ENCODE data around the gene KARS1.
A peak's percentile ranks its signal among the peaks of the same experiment; 100 is the strongest.
"Not testable (repeated sequence)": the region's sequence is repeated elsewhere in the genome, so short reads cannot be mapped to it uniquely, and the experiment has no call there.

KARS1 gene

DNA sequence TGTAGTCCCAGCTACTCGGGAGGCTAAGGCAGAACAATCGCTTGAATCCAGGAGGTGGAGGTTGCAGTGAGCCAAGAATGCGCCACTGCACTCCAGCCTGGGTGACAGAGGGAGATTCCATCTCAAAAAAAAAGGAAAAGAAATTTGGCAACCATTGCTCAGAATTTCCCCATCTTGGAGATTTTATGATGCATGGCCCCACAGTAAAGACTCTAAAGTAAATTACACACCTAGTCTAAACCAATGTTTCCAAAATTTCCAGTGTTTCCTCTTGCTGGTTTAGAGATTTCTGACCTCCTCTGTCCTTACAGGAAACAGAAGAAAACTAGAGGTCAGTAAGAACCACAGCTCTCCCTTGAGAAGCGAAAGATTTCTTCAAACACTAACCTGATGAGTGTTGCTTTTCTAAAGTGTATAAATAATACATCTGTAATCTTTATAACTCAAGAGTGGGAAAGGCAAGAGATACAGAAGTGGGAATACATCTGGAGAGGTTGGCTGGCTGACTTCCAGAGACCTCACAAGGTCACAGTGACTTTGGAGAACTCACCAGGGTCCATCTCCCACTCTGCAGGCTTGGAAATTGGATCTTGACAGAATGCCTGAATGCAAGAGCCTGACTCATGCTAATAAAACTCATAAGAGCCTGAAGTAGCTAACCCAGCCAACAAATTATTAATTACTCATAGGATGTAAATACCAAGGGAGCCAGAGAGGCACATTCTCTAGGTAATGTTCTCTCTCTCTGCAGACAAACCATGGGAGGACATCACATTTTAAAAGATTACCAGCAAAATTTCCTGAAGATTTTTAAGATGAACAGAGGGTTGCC, 33.2 kb downstream of the KARS1 start:
- no CpG with 5 or more reads among the region's 4 CpGs for WGBS (ENCODE audit: insufficient coverage, insufficient read length)
- H3K27ac ChIP-seq (ENCODE audit: low read length) = no peak overlapping the region

DNA sequence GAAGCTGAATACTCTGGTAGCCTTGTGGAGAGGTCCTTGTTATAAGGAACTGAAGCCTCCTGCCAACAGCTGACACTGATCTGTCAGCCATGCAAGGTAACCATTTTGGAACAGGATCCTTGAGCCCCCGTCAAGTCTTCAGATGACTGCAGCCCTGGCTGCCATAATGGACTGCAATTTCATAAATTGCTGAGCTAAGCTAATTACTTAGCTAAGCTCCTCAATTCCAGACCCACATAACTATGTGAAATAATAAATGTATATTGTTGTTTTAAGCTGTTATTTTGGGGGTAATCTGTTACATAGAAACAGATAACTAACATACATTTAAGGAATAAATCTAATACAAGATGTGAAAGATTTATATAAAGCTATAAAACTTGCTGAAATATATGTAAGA, 41.0 kb downstream of the KARS1 start:
- peaks cover 25% of the 10 kb centered on the region; the same call in 1 of the 2 replicates for H3K36me3 ChIP-seq (ENCODE audit: control insufficient read depth, insufficient read depth, low read length)
- no peaks in the 10 kb centered on the region for H3K27me3 ChIP-seq (ENCODE audit: control insufficient read depth, insufficient read depth, low read length)

More for the DNA sequence above, 33.2 kb downstream of the KARS1 start:
- H3K4me3 ChIP-seq (ENCODE audit: low read length) = no peak overlapping the region
- no peaks in the 10 kb centered on the region for H3K27me3 ChIP-seq (ENCODE audit: control insufficient read depth, insufficient read depth, low read length)
- H3K36me3 ChIP-seq (ENCODE audit: control insufficient read depth, insufficient read depth, low read length) = peaks cover 24% of the 10 kb centered on the region
- no peaks in the 10 kb centered on the region for H3K9me3 ChIP-seq (ENCODE audit: control insufficient read depth, insufficient read depth, low read length)
- no peak for DNase-seq (ENCODE audit: low read depth, low spot score)
- no peaks in the 10 kb centered on the region for H3K4me1 ChIP-seq (ENCODE audit: control insufficient read depth, insufficient read depth, low read length)

GRCh38 chr16:75603241-75603640, 44.2 kb downstream of the KARS1 start:
- no CpG with 5 or more reads among the region's 4 CpGs for WGBS (ENCODE audit: insufficient coverage, insufficient read length)
- peaks cover 24% of the 10 kb centered on the region; the same call in 1 of the 2 replicates for H3K36me3 ChIP-seq (ENCODE audit: control insufficient read depth, insufficient read depth, low read length)

More for the DNA sequence above, 41.0 kb downstream of the KARS1 start:
- H3K27ac ChIP-seq (ENCODE audit: low read length) = no peak overlapping the region
- H3K4me1 ChIP-seq (ENCODE audit: control insufficient read depth, insufficient read depth, low read length) = no peaks in the 10 kb centered on the region
- WGBS (ENCODE audit: insufficient coverage, insufficient read length) = no CpG with 5 or more reads among the region's 1 CpG
- H3K4me3 ChIP-seq (ENCODE audit: low read length) = no peak overlapping the region
- H3K9me3 ChIP-seq (ENCODE audit: control insufficient read depth, insufficient read depth, low read length) = no peaks in the 10 kb centered on the region
- no peak for DNase-seq (ENCODE audit: low read depth, low spot score)

DNA sequence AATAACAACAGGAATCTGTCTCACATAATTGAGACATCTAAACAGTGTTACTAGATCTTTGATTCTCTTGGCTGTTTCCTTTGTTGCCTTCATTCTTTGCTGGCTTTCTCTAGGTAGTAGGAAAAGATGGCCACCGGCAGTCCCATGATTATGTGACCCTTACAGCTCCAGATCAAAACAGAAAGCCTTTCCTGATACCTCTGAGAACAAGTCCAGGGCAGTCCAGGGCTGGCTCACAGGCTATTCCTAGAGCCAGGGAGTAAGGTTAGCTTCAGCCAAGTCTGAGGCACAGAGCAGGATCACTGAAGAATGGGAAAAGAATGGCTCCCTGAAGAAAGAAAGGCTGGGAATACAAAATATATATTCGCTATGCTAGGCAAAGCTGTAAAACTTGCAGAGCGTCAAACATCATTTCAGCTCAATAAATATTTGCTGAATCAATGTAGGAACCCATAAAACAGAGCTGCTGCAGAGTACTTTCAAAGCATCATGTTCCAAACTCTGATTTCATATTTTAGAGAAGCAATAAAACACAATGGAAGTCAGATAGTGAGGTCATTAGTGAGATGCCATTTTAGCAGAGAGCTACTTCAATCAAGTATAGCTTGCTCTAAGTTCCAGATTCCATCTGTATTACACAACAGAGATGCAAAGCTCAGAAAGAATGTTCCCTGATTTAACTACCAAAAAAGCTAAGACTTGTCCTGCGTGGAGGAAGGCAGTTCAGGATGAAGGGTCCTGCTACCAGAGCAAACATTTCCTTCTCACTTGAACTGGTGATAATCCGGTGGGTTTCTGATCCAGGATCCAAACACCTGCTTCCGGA, 47.8 kb downstream of the KARS1 start:
- Histone ChIP-seq H3K4me3 (ENCODE audit: low read length) (no peak overlapping the region), H3K27ac (ENCODE audit: low read length) (no peak overlapping the region), H3K4me1 (ENCODE audit: control insufficient read depth, insufficient read depth, low read length) (no peaks in the 10 kb centered on the region), H3K27me3 (ENCODE audit: control insufficient read depth, insufficient read depth, low read length) (no peaks in the 10 kb centered on the region), H3K9me3 (ENCODE audit: control insufficient read depth, insufficient read depth, low read length) (no peaks in the 10 kb centered on the region), H3K36me3 (ENCODE audit: control insufficient read depth, insufficient read depth, low read length) (peaks cover 22% of the 10 kb centered on the region; the same call in 1 of the 2 replicates)
- no peak for DNase-seq (ENCODE audit: low read depth, low spot score)
- WGBS (ENCODE audit: insufficient coverage, insufficient read length) = no CpG with 5 or more reads among the region's 6 CpGs

More at GRCh38 chr16:75603241-75603640, 44.2 kb downstream of the KARS1 start:
- no peaks in the 10 kb centered on the region for H3K27me3 ChIP-seq (ENCODE audit: control insufficient read depth, insufficient read depth, low read length)
- no peak overlapping the region for H3K27ac ChIP-seq (ENCODE audit: low read length)
- DNase-seq (ENCODE audit: low read depth, low spot score) = no peak
- no peaks in the 10 kb centered on the region for H3K9me3 ChIP-seq (ENCODE audit: control insufficient read depth, insufficient read depth, low read length)
- H3K4me3 ChIP-seq (ENCODE audit: low read length) = no peak overlapping the region
- no peaks in the 10 kb centered on the region for H3K4me1 ChIP-seq (ENCODE audit: control insufficient read depth, insufficient read depth, low read length)

DNA sequence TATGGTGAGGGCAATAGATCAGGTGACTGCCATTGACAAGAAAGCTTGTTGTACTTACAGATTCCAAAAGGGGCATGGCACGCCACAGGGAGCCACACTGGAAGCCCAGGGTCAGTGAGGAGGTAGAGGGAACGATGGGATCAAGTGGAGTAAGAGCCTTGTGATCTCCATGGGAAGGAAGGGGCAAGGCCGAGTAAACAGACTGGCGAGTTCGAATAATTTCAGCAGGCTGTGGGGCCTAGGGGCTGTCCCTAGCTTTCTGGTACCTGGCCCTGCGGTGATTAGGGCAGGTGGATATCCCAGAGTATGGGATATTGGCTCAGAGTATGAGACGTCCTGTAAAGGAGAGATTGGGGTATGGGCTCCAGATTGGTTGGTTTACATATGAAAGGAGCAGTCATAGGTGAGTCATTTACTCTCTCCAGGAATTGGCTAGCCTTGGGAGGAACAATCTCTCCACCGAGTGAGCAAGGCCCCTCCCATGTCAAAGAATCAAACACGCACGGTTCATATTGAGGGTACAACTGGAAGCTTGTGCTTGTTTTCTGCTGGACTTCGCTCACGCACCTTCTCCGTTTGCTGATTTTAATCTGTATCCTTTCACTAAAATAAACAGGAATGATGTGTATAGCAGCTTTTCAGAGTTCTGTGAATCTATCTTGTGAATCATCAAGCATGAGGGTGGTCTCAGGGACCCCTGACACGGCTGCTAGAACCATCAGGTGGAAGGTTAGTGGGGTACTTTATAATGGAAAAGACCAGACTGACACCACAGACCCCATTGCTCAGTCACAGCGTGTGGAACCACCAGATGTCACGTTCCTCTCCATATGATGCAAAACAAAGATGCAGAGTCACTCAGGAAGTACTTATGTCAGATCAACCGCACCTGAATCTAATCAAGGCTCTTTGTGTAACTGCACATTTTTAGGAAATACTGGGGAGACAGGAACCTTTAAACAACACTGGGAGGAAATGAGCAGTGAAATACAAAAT, 53.3 kb downstream of the KARS1 start:
- no peaks in the 10 kb centered on the region for H3K27me3 ChIP-seq (ENCODE audit: control insufficient read depth, insufficient read depth, low read length)
- WGBS (ENCODE audit: insufficient coverage, insufficient read length) = no CpG with 5 or more reads among the region's 17 CpGs
- DNase-seq (ENCODE audit: low read depth, low spot score) = peak; percentile 67
- no peak overlapping the region for H3K27ac ChIP-seq (ENCODE audit: low read length)
- H3K4me1 ChIP-seq (ENCODE audit: control insufficient read depth, insufficient read depth, low read length) = peaks cover 2% of the 10 kb centered on the region; the same call in 1 of the 2 replicates
- H3K36me3 ChIP-seq (ENCODE audit: control insufficient read depth, insufficient read depth, low read length) = no peaks in the 10 kb centered on the region; the same call in 1 of the 2 replicates
- H3K4me3 ChIP-seq (ENCODE audit: low read length) = no peak overlapping the region
- H3K9me3 ChIP-seq (ENCODE audit: control insufficient read depth, insufficient read depth, low read length) = no peaks in the 10 kb centered on the region

DNA sequence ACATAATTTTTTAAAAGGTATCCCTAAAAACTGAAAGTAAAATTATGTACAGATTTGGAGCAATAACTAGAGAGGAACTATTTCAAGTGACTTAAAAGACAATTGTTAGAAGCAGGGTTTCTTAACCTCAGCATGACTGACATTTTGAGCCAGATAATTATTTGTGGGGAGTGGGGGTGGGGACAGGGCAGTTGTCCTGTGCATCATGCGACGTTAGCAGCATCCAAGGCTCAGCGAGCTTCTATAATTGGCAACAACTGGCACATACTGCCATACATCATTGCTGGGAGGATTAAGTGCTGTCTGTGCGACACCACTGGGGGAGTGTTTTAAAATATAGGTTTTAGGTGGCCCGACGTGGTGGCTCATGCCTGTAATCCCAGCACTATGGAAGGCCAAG, 54.2 kb downstream of the KARS1 start:
- Histone ChIP-seq H3K27me3 (ENCODE audit: control insufficient read depth, insufficient read depth, low read length) (no peaks in the 10 kb centered on the region), H3K4me1 (ENCODE audit: control insufficient read depth, insufficient read depth, low read length) (peaks cover 2% of the 10 kb centered on the region; the same call in 1 of the 2 replicates), H3K9me3 (ENCODE audit: control insufficient read depth, insufficient read depth, low read length) (no peaks in the 10 kb centered on the region), H3K27ac (ENCODE audit: low read length) (no peak overlapping the region), H3K4me3 (ENCODE audit: low read length) (no peak overlapping the region), H3K36me3 (ENCODE audit: control insufficient read depth, insufficient read depth, low read length) (no peaks in the 10 kb centered on the region; the same call in 1 of the 2 replicates)
- WGBS (ENCODE audit: insufficient coverage, insufficient read length) = no CpG with 5 or more reads among the region's 6 CpGs
- no peak for DNase-seq (ENCODE audit: low read depth, low spot score)

DNA sequence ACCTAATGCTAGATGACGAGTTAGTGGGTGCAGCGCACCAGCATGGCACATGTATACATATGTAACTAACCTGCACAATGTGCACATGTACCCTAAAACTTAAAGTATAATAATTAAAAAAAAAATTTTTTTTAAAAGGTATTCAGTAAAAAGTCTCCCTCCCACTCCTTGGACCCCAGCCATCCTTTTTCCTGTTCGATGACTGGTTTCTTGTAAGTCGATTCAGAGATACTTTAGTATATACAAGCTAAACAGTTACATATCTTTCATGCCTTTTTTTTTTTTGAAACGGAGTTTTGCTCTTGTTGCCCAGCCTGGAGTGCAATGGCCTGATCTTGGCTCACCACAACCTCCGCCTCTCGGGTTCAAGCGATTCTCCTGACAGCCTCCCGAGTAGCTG, 55.5 kb downstream of the KARS1 start:
- not testable (repeated sequence) for DNase-seq (ENCODE audit: low read depth, low spot score); H3K27ac ChIP-seq (ENCODE audit: low read length); H3K4me3 ChIP-seq (ENCODE audit: low read length); H3K27me3 ChIP-seq (ENCODE audit: control insufficient read depth, insufficient read depth, low read length); H3K36me3 ChIP-seq (ENCODE audit: control insufficient read depth, insufficient read depth, low read length); H3K9me3 ChIP-seq (ENCODE audit: control insufficient read depth, insufficient read depth, low read length); H3K4me1 ChIP-seq (ENCODE audit: control insufficient read depth, insufficient read depth, low read length)
- WGBS (ENCODE audit: insufficient coverage, insufficient read length) = no CpG with 5 or more reads among the region's 9 CpGs

DNA sequence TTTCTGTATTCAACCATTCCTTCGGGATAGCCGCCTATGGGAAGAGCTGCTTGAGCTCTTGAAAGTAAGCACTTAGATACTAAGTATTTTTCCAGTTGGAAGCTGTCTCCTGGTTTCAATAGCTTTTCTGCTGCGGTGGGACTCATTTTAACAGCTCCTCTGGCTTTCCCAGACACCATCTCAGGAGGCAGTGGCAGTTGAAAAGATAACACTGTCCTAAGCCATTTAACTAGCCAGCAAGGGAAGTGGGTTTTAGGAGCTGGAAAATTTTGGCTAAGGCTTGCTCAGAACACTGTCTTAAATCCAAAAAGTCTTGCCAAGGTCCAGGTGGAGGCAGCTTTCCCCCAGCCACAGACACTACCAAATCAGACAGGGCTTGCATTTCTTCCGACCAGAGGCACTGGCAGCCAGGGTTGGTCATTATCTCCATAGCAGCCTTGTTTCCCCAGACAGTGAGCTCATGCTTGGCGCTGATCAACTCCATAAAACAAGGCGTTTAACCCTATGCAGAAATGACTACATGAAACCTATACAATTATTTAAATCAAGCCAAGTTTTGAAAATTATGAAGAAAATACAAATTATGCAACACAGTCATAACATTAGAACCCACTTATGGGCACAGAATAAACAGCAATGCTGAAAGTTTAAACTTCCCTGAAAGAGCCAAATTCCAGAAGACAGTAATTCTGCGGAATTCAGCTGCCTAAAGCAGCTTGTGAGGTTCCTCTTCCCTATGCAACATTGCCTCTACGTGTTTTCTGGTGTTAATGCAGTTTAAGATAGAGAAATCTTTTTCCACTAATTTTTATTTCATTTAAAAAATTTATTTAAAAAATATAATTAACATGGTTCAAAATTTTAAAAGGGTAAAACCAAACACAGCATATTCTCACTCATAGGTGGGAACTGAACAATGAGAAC, 56.3 kb downstream of the KARS1 start:
- H3K4me3 ChIP-seq (ENCODE audit: low read length) = no peak overlapping the region
- no peaks in the 10 kb centered on the region for H3K27me3 ChIP-seq (ENCODE audit: control insufficient read depth, insufficient read depth, low read length)
- peaks cover 2% of the 10 kb centered on the region; the same call in 1 of the 2 replicates for H3K4me1 ChIP-seq (ENCODE audit: control insufficient read depth, insufficient read depth, low read length)
- no peaks in the 10 kb centered on the region for H3K36me3 ChIP-seq (ENCODE audit: control insufficient read depth, insufficient read depth, low read length)
- no CpG with 5 or more reads among the region's 8 CpGs for WGBS (ENCODE audit: insufficient coverage, insufficient read length)
- no peak overlapping the region for H3K27ac ChIP-seq (ENCODE audit: low read length)
- no peaks in the 10 kb centered on the region for H3K9me3 ChIP-seq (ENCODE audit: control insufficient read depth, insufficient read depth, low read length)
- DNase-seq (ENCODE audit: low read depth, low spot score) = no peak

DNA sequence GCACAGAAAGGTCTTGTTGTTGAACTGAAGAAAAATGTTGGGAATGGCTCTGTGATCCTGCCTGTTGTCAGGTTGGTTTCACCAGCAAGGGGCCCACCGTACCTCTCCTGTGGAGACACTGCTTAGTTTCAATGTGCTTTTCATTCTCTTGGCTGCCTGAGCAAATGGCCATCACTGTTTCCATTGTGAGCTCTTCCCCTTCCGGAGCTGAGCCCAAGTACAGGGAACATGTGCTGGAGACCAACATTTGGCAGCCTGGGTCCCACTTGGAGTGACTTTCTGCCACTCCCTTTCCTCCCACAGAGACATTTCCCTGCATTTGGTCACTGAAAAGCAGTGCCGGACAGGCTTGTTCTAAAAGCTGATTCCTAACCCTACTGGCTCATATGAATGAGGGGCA, 58.2 kb downstream of the KARS1 start:
- Histone ChIP-seq H3K36me3 (ENCODE audit: control insufficient read depth, insufficient read depth, low read length) (no peaks in the 10 kb centered on the region), H3K4me3 (ENCODE audit: low read length) (no peak overlapping the region), H3K4me1 (ENCODE audit: control insufficient read depth, insufficient read depth, low read length) (peaks cover 2% of the 10 kb centered on the region; the same call in 1 of the 2 replicates), H3K27me3 (ENCODE audit: control insufficient read depth, insufficient read depth, low read length) (no peaks in the 10 kb centered on the region), H3K27ac (ENCODE audit: low read length) (no peak overlapping the region), H3K9me3 (ENCODE audit: control insufficient read depth, insufficient read depth, low read length) (no peaks in the 10 kb centered on the region)
- WGBS (ENCODE audit: insufficient coverage, insufficient read length) = no CpG with 5 or more reads among the region's 3 CpGs
- DNase-seq (ENCODE audit: low read depth, low spot score) = no peak

Data from iPS DF 6.9 (cell line).